NCI-H1694 (cell line): ENCODE data around the gene SLC25A46.
"Not testable (repeated sequence)": the region's sequence is repeated elsewhere in the genome, so short reads cannot be mapped to it uniquely, and the experiment has no call there.

Source experiments
- DNase-seq: peaks from one replicate; lab custom pipeline; 2025; lab: John Stamatoyannopoulos, UW

Gene SLC25A46

DNA sequence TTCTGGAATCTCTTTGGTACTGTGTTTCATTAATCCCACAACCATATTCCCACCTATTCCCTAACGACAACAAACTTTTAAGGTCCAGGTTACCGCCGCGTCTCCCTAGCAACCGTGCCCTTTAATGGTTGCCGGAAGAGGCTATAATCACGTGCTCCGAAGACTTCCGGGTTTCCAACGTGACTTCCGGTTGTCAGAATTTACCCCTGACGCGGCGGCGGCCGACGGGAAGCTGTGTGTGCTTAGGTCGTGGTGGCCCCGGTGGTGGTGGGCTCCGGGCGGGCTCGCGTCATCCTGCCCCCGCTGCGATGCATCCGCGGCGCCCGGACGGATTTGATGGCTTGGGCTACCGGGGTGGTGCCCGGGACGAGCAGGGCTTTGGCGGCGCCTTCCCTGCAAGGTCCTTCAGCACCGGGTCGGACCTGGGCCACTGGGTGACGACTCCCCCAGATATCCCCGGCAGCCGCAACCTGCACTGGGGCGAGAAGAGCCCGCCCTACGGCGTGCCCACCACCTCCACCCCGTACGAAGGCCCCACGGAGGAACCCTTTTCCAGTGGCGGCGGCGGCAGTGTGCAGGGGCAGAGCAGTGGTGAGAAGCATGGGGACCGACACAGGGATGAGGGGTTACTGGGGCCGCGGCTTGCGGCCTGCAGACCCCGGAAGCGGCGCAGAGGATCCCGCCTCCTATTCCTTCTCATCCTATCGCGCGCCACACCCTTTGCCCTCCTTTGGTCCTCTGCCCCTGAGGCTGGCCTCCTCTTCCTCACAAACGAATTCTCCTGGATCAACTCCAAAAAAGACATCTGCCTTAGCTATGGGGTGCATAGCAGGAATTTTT lies at the start of gene SLC25A46:
Gene SLC25A46 (plus strand): TSS at position 196 of the 840 bp plus-strand sequence. CDS start 113 bp downstream, at position 309.
- DNase-seq = peak; percentile 71

DNA sequence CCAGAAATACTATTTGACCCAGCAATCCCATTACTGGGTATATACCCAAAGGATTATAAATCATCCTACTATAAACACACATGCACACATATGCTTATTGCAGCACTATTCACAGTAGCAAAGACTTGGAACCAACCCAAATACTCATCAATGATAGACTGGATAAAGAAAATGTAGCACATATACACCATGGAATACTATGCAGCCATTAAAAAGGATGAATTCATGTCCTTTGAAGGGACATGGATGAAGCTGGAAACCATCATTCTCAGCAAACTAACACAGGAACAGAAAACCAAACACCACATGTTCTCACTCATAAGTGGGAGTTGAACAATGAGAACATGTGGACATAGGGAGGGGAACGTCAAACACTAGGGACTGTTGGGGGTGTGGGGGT lies 48.2 kb upstream of the SLC25A46 start:
- not testable (repeated sequence) for DNase-seq

DNA sequence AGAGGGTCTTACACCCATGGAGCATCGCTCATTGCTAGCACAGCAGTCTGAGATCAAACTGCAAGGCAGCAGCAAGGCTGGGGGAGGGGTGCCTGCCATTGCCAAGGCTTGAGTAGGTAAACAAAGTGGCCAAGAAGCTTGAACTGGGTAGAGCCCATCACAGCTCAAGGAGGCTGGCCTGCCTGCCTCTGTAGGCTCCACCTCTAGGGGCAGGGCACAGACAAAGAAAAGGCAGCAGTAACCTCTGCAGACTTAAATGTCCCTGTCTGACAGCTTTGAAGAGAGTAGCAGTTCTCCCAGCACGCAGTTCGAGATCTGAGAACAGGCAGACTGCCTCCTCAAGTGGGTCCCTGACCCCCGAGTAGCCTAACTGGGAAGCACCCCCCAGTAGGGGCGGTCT lies 46.1 kb upstream of the SLC25A46 start:
- not testable (repeated sequence) for DNase-seq

DNA sequence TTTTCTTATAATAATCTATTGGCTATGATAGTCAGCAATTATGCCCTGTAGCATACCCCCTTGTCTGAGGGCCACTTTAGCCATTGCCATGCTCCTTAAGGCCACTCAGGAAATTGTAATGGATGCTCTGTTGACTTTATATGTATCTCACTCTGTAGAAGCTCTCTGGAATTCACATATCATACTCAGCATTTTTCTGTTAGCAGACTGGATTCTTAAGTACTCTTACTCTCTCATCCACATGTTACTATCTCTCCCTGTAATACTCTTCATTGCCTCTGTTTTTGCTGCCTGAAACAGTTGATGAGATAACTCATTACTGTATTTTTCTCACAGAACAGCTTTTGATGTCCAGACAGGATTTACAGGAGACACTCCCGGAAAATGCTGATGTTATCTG lies 36.5 kb upstream of the SLC25A46 start:
- DNase-seq = no peak

DNA sequence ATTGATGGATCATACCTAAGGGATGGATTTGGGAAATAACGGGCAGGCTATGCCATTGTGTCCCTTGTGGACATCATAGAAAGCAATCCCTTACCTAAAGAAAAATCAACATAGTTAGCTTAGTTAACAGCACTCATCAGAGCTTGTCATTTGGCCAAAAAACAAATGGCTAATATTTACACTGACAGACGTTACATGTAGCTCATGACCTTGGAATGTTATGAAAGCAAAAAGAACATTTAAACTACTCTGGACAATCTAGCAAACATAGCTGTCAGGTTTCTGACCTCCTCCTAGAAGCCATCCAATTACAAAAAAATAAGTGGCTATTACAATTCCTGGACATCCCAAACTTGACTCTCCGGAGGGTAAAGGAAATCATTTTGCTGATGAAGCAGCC lies 36.1 kb upstream of the SLC25A46 start:
- DNase-seq = no peak

DNA sequence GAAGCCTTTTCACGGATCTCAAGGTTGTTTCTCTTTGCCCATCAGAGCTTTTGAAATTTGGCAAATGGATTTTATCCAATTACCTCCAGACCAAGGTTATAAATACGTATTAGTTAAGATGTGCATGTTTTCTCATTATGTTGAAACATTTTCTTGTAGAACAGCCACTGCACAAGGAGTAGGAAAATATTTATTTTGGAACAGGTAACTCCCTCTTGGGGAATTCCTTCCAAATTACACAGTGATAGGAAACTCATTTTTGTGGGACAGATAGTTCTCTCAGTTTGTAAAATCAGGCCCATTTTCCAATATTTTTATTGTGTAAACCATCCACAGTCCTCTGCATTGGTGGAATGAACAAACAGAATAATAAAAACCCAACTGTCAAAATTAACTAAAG lies 35.3 kb upstream of the SLC25A46 start:
- no peak for DNase-seq

DNA sequence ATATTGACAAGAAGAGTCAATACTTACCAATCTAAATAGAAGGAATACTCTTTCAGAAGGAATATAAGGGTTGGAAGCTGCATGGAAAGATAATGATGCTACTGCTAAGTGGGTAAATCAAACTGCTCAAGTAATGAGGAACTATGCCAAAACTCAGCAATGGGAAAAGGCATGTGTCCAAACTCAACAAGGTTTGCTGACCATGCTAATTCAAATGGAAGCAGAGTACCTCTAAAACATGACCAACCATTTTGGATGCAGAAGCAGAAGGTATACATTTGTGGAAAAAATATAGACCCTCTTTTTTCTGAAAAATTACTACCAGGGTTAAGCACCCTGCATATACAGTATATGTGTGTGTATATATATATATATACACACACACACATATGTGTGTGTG lies 33.5 kb upstream of the SLC25A46 start:
- DNase-seq = no peak

DNA sequence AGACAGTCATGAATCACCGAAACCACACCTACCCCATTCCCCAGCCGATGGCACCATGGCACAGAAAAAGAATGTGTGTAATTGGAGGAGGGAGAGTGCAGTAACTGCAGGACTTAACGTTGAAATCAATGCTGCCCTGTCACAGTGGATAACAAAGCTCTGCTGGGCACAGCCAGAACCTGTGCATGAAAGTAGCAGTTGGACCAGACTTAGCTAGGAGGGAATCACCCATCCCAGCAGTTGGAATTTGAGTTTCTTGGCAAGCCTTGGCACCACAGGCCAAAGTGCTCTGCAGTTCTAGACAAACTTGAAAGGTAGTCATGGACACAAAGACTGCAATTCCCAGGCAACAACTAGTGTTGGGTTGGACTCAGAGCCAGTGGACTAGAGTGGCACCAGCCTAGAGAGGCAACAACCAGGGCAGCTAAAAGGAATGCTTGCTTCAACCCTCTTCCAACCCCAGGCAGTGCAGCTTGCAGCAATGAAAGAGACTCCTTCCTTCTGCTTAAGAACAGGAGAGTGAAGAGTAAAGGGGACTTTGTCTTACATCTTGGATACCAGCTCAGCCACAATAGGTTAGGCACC lies 31.5 kb upstream of the SLC25A46 start:
- no peak for DNase-seq

DNA sequence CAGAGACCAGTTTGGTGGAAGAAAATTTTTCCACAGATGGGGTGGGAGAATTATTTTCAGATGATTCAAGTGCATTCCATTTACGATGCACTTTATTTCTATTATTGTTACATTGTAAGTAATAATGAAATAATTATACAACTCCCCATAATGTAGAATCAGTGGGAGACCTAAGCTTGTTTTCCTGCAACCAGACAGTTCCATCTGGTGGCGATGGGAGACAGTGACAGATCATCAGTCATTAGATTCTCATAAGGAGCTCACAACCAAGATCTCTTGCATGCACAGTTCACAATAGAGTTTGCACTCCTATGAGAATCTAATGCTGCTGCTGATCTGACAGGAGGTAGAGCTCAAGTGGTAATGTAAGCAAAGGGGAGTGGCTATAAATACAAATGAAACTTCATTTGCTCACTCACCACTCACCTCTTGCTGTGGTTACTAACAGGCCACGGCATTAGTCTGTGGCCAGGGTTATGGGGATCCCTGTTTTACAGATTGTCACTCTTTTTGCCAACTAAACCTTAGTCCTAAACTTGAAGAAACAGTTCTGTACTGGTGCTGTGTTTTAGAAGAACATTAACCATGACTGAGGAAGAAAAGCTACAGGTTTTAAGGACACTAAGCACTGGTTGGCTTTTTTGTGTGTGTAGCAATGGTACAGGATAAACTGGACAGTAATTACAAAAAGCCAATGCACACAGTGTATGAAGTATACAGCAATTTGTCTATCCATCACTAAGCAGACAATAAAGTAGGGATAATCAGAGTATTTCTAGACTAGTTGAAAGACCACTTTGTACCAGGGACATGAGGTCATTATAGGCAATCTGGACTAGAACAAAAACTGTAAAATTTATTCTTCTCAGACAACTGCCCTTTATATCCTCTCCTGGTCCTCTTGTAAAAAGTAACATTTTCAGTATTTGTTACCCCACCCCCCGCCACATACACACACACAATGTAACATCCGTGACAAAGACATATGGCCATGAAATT lies 22.3 kb upstream of the SLC25A46 start:
- DNase-seq = no peak

DNA sequence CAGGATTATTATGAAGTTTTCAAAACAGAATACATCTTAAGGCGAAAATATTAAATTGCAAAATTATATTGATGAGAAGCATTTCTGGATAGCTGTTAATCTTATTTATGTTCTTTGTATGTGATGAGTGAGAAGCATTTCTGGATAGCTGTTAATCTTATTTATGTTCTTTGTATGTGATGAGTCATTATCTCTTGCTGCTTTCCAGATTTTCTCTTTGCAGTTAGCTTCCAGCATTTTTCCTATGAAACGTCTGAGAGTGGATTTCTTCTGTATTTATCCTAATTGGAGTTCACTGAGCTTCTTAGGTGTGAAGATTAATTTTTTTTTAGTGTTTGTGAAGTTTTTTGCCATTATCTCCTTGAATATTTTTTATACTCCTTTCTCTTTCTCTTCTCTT lies 20.5 kb upstream of the SLC25A46 start:
- DNase-seq = no peak

DNA sequence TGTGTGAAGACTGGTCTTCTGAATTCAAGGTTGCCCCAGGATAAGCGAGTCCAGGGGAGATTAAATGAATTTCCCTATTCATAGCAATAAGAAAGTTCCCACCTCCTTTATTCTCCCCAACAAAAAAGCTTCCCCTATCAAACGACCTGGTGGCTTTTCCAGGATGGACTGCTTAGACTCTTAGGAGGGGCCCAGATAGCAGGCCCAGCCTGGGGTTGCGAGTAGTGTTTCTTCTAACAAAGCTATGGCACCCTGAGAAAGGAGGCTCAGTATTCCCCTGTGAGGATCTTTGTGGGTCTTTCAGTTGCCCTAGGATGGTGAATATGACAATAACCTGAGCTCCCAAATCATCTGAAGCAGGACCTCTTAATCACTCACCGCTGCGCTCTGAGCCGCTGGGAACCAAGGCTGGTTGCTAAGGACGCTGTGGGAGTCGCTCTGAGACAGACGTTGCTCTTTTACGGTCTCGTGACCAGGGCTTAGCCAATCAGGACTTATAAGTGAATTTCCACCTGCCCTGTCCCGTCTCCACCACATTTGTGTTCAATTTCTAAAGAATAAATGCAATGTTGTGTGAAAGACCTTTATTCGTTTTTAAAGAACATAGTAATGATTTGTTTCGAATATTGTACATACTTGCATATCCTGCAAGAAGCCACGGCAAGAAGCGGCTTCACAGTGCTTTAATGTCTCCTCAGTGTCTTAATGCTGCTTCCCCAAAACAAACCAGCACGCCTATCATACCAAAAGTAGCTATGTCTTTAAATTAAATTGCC lies 12.4 kb upstream of the SLC25A46 start, which contains the start of gene TMEM232:
Gene TMEM232 (minus strand): TSS at position 423 of the 776 bp plus-strand sequence. CDS start 59,319 bp downstream, outside the sequence.
- peak; percentile 61 for DNase-seq

DNA sequence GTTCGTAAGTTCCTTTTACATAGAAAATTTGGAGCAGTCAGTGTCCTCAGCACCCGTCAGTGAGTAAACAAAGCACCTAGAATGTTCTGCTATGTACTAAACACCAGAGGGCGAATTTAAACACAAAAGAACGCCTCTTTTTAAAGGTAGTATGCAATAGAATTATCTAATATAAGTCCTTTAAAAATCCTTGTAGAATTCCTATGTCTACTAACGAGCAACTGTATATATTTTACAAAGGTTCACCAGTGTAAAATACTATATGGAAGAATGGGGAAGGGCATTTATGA lies 11.8 kb upstream of the SLC25A46 start:
- no peak for DNase-seq

DNA sequence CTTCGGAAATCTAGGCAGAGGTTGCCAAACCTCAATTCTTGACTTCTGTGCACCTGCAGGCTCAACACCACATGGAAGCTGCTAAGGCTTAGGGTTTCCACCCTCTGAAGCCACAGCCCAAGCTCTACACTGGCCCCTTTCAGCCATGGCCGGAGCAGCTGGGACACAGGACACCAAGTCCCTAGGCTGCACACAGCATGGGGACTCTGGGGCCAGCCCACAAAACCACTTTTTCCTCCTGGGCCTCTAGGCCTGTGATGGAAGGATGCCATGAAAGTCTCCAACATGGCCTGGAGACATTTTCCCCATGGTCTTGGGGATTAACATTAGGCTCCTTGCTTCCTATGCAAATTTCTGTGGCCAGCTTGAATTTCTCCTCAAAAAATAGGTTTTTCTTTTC lies 7.3 kb upstream of the SLC25A46 start:
- not testable (repeated sequence) for DNase-seq

DNA sequence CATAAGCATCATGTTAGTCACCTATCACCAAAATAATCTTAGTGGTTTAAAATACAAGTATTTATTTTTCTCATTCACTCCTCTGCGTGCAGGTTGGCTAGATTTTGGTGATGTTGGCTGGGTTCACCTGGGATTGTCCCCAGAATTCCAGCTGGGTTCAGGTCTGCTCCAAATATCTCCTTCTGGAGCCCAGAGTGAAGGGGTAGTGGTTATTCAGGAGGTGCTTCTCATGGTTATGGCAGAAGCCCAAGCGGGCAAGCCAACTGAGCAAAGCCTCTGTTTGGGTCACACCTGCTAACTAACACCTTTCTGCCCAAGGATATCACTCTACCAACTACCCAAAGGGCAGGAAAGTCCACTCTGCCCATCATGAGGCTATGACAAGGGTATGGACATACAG lies 4.7 kb upstream of the SLC25A46 start:
- DNase-seq = no peak

DNA sequence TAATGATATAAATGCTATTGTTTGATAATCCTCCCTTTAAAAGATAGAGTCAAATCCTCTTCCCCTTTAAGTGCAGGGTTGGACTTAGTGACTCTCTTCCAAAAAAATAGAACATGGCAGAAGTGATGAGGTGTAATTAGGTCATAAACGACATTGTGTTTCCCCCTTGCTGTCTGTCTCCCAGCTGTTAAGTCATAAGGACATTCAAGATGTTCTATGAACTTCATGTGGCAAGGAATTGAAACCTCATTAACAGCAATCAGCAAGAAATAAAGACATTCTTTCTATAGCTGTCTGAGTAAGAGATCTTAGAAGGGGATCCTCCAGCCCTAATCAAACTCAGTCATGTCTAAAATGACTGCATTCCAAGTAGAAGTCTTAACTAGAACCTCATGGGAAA lies 3.3 kb upstream of the SLC25A46 start:
- DNase-seq = no peak

DNA sequence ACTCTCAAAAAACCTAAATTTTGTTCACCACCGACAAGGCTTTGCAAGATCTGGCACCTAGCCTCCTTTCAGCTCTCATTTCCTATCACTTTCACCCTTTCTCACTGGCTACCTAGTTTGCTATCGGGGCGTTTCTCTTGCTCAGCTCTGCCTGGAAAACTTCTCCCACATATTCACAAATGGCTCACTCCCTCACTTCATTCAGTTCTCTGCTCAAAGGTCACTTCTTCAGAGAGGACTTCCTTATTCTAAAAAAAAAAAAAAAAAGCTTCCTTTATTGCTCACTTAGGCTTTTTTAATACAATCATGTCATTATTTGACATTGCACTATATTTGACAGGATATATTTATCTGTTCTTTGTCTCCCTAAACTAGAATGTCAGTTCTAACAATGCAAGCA lies 2.1 kb upstream of the SLC25A46 start:
- no peak for DNase-seq

DNA sequence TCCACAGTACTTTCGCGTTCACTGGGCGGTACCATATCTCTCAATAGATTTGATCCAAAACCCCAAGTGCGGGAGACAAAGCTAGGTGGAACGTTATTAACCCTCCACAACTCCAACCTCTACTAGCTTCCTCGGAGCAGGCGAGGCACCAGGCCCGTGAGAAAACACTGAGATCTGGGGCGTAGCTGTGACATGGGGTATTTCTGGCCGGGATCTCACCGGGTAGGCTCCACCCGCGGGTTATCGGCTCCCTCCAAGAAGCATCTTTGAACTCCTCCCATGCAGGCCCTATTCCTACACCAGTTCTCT lies 350 bp upstream of the SLC25A46 start:
- no peak for DNase-seq

DNA sequence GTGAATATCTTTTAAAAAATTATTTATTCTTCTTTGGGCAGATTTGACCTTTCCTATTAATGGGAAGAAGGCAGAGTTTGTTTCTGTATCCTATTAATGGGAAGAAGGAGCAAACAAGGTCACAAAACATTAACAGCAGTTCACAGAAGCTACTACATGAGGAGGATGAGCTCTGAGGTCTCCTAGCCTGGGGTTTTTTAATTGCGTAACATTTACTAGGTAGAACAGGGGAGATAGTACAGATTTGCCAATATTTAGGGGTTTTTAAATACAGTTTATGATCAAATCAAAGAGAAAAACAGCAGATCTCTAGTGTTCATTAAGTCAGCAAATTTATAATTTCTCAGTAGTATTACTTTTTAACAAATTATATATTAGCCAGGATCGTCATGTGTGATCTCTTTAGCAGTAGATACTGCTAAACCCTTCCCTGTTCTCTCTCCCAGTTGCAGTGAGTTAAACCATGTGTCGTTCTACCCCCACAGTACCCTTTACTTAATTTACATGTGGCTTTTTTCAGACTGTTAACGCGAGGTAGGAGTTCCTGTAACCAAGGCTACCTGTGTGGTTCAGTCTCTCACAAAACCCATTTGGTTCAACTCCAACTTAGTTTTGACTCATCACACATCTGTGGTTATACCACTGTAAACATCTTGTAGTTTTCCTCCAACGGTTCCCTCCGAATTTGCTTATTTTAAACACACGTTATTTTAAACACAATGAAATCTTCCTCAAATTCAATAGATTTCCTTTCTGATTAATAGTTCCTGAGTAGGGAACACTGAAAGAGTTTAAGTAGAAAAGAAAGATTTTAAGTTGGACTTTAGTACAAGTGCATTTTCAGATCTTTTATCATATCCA lies 13.3 kb downstream of the SLC25A46 start:
- DNase-seq = no peak

DNA sequence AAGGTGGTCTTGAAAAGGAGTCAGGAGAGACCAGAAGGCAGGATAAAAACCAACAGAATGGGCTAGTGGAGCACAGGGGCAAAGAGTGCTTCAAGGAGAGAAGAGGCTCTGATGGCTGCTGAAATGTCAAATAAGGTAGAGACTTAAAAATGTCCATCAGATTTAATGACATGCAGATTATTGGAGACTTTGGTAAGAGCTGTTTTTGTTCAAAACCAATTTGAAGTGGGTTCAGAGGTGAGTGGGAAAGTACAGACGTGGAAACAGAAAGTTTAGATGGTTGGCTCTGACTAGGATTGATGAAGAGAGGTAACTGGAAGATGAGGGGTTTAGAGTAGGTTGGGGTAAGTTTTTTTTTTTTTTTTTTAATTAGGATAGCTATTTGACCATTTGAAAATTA lies 14.1 kb downstream of the SLC25A46 start:
- no peak for DNase-seq

DNA sequence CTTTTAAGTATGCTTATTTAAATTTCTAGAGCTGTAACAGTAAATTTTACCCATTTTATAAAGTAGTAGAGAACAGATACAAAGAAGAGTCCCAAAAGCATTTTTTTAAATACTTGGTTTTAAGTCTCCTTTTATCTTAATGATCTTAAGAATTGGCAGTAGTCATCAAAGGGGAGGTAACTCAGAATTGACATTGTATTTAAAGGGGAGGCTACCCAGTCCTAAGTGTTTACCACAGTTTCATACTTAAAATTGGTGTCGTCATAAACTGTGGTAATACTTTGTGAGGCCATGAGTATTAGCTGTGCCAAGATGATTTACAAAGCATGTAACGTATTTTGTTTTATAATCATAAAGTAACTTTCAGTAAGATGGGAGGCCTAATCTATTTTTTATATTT lies 14.8 kb downstream of the SLC25A46 start:
- no peak for DNase-seq

DNA sequence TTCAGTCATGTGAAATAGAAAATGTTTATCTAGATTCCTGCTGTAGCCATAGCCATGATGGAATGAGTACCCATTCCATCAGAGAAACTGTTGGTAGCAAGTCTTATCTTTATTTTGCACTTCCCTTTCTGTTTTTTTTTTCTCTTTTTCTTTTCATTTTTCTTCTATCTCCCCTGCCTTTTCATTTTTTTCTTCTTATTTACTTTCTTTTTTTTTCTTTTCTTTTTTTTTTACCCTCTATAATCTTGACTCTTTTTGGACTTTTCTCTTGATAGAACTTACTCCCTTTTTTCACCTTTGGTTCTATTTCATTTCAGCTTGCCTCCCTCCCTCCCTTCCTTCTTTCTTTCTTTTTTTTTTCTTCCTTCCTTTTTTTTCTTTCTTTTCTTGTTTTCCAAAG lies 15.4 kb downstream of the SLC25A46 start:
- DNase-seq = no peak
